Liver (tissue), 9 donors: Measurements from ENCODE around the gene NOL6. TPM values are rescaled to one million over a fixed set of nuclear protein-coding genes. Genes with fewer than 3 reads are reported as not detected.

ENCODE experiments used
- DNase-seq: peaks from one replicate; pipeline ENCODE4 v3.0.0-alpha.2; 2017; ENCODE audit warnings: low spot score
- H3K27ac ChIP-seq, 2 donors: one replicate each; pipeline ENCODE4 v1.7.0; 2013; ENCODE audit warnings: inconsistent platforms in 2 of 2, low read length in 2 of 2, control low read depth in 1 of 2, low read depth in 1 of 2, mild to moderate bottlenecking in 1 of 2
- H3K27me3 ChIP-seq, 4 donors: one replicate each; pipeline versions ENCODE4 v1.6.1 to v1.7.0; 2013; ENCODE audit warnings: low read length in 3 of 4, inconsistent platforms in 1 of 4, mild to moderate bottlenecking in 1 of 4, moderate library complexity in 1 of 4; ENCODE audit not compliant: control insufficient read depth in 4 of 4, insufficient read depth in 4 of 4
- H3K36me3 ChIP-seq, 4 donors: one replicate each; pipeline versions ENCODE4 v1.6.1 to v1.7.0; 2013; ENCODE audit warnings: low read length in 3 of 4, mild to moderate bottlenecking in 3 of 4, low read depth in 1 of 4, moderate library complexity in 1 of 4; ENCODE audit not compliant: control insufficient read depth in 4 of 4, insufficient read depth in 3 of 4
- H3K4me1 ChIP-seq, 4 donors: one replicate each; pipeline versions ENCODE4 v1.6.1 to v1.7.0; 2013; ENCODE audit warnings: low read length in 3 of 4, mild to moderate bottlenecking in 3 of 4, moderate library complexity in 1 of 4; ENCODE audit not compliant: control insufficient read depth in 4 of 4, insufficient read depth in 4 of 4
- H3K4me3 ChIP-seq, 3 donors: one replicate each; pipeline versions ENCODE4 v1.6.1 to v1.7.0; 2013; ENCODE audit warnings: low read length in 3 of 3, control low read depth in 1 of 3, low read depth in 1 of 3, mild to moderate bottlenecking in 1 of 3
- H3K9ac ChIP-seq, 2 donors: one replicate each; pipeline ENCODE4 v1.7.0; 2013; ENCODE audit warnings: low read length in 2 of 2, mild to moderate bottlenecking in 2 of 2, moderate library complexity in 2 of 2, control low read depth in 1 of 2, low read depth in 1 of 2
- H3K9me3 ChIP-seq, 4 donors: one replicate each; pipeline versions ENCODE4 v1.6.1 to v1.7.0; 2013; ENCODE audit warnings: low read length in 3 of 4; ENCODE audit not compliant: control insufficient read depth in 4 of 4
- ATF3 ChIP-seq: IDR thresholded peaks from 2 replicates; pipeline ENCODE4 v1.6.1; 2016; ENCODE audit warnings: antibody characterized with exemption
- FOXA1 ChIP-seq: IDR thresholded peaks from 2 replicates; pipeline ENCODE4 v1.6.1; 2016; ENCODE audit warnings: antibody characterized with exemption
- FOXA2 ChIP-seq: IDR thresholded peaks from 2 replicates; pipeline ENCODE4 v1.6.1; 2016; ENCODE audit warnings: antibody characterized with exemption
- GABPA ChIP-seq, 2 donors: IDR thresholded peaks in 1 of 2; conservative IDR thresholded peaks in 1 of 2; 2 replicates each; pipeline ENCODE4 v1.6.1; 2016; ENCODE audit warnings: antibody characterized with exemption in 2 of 2, mild to moderate bottlenecking in 1 of 2, moderate library complexity in 1 of 2
- HNF4G ChIP-seq: IDR thresholded peaks from 2 replicates; pipeline ENCODE4 v1.6.1; 2016; ENCODE audit warnings: antibody characterized with exemption
- JUND ChIP-seq, 2 donors: IDR thresholded peaks; 2 replicates each; pipeline ENCODE4 v1.6.1; 2016; ENCODE audit warnings: antibody characterized with exemption in 2 of 2
- MAX ChIP-seq: IDR thresholded peaks from 2 replicates; pipeline ENCODE4 v1.6.1; 2016; ENCODE audit warnings: antibody characterized with exemption
- NR2F2 ChIP-seq: IDR thresholded peaks from 2 replicates; pipeline ENCODE4 v1.6.1; 2016; ENCODE audit warnings: antibody characterized with exemption
- RAD21 ChIP-seq, 2 donors: IDR thresholded peaks; 2 replicates each; pipeline ENCODE4 v1.6.1; 2016; ENCODE audit warnings: antibody characterized with exemption in 2 of 2, mild to moderate bottlenecking in 2 of 2
- REST ChIP-seq: IDR thresholded peaks from 2 replicates; pipeline ENCODE4 v1.6.1; 2016; ENCODE audit warnings: antibody characterized with exemption, mild to moderate bottlenecking
- RXRA ChIP-seq, 2 donors: IDR thresholded peaks; 2 replicates each; pipeline ENCODE4 v1.6.1; 2017 to 2018; ENCODE audit warnings: antibody characterized with exemption in 2 of 2, mild to moderate bottlenecking in 1 of 2
- SP1 ChIP-seq: IDR thresholded peaks from 2 replicates; pipeline ENCODE4 v1.6.1; 2018; ENCODE audit warnings: antibody characterized with exemption, mild to moderate bottlenecking
- TAF1 ChIP-seq: conservative IDR thresholded peaks from 2 replicates; pipeline ENCODE4 v1.6.1; 2016; ENCODE audit warnings: antibody characterized with exemption, mild to moderate bottlenecking
- ZBTB33 ChIP-seq: IDR thresholded peaks from 2 replicates; pipeline ENCODE4 v1.6.1; 2016; ENCODE audit warnings: antibody characterized with exemption
- WGBS: extraction: QIAGEN DNeasy Blood & Tissue Kit; methylation state at CpG from one replicate; pipeline ENCODE4 v1.1.7; 2013; 5-methylcytosine and 5-hydroxymethylcytosine counted together
- polyA plus RNA-seq, 2 donors: library from polyadenylated mRNA; stranded (reverse) in 1 of 2; unstranded in 1 of 2; fragments of 200-250 nt in 1 of 2; fragments of >200 nt in 1 of 2; fragmentation: Nextera tagmentation in 1 of 2; extraction: Ambion mirVana in 1 of 2; gene quantifications; one replicate each; pipeline versions ENCODE4 v1.2.1 to v1.2.3, GENCODE V29; 2013 to 2015
- total RNA-seq, 2 donors: library from RNA; depleted of rRNA; stranded (reverse); fragments of >200 nt; gene quantifications; one replicate each; pipeline ENCODE4 v1.2.3, GENCODE V29; 2014
- donor health status: healthy.
- donor health status: healthy.
- donor health status: healthy.
- donor health status: healthy.
- donor health status: healthy.

Gene NOL6
- total and polyA plus RNA-seq, 4 donors = 8.8 to 20.2 (median 13.8) TPM

- H3K9me3 ChIP-seq = no peaks in the 10 kb centered on the region
- TF ChIP-seq TAF1 (no peak), ATF3 (no peak), FOXA2 (no peak), ZBTB33 (no peak), NR2F2 (no peak), RXRA (IDR thresholded peaks at IDR 0.05) (no peak), HNF4G (no peak), GABPA (IDR thresholded peaks at IDR 0.05 in 1 of 2, conservative IDR thresholded peaks at IDR 0.05 in 1 of 2) (no peak)
- 95% methylated on average over 6 of the region's 6 CpGs for WGBS
- DNase-seq = no peak
- H3K4me1 ChIP-seq = peaks cover 3 to 20% (median 14%) of the 10 kb centered on the region in 4 donors
- no peaks in the 10 kb centered on the region for H3K27me3 ChIP-seq
- H3K36me3 ChIP-seq = peaks cover 22 to 65% (median 36%) of the 10 kb centered on the region in 4 donors
- no peak overlapping the region for H3K4me3 ChIP-seq
- H3K9ac ChIP-seq = no peak overlapping the region
- H3K27ac ChIP-seq = no peak overlapping the region
Measured at GRCh38 chr9:33469891-33470290, 3.8 kb downstream of the NOL6 start.

GRCh38 chr9:33468797-33469621 lies 4.7 kb downstream of the NOL6 start:
- H3K36me3 ChIP-seq = peaks cover 25 to 74% (median 41%) of the 10 kb centered on the region in 4 donors
- H3K9me3 ChIP-seq = no peaks in the 10 kb centered on the region
- 95% methylated on average over 21 of the region's 21 CpGs for WGBS
- no peak overlapping the region for H3K27ac ChIP-seq
- H3K4me1 ChIP-seq = peaks cover 3 to 15% (median 11%) of the 10 kb centered on the region in 4 donors
- no peak overlapping the region for H3K4me3 ChIP-seq
- H3K27me3 ChIP-seq = no peaks in the 10 kb centered on the region
- no peak for TF ChIP-seq GABPA (IDR thresholded peaks at IDR 0.05 in 1 of 2, conservative IDR thresholded peaks at IDR 0.05 in 1 of 2)
- no peak for TF ChIP-seq SP1
- TF ChIP-seq RAD21 (IDR thresholded peaks at IDR 0.05) = no peak
- TF ChIP-seq REST = no peak
- TF ChIP-seq ZBTB33 = no peak
- TF ChIP-seq JUND (IDR thresholded peaks at IDR 0.05) = no peak
- no peak for TF ChIP-seq FOXA1
- no peak for TF ChIP-seq TAF1
- TF ChIP-seq HNF4G = no peak
- TF ChIP-seq NR2F2 = no peak
- no peak for TF ChIP-seq FOXA2
- TF ChIP-seq MAX = no peak
- no peak for DNase-seq
- no peak overlapping the region for H3K9ac ChIP-seq
